K562 (cell line): ENCODE data around the gene SPATA33. TPM values are rescaled to one million over a fixed set of nuclear protein-coding genes. Genes with fewer than 3 reads are reported as not detected.
A peak's percentile ranks its signal among the peaks of the same experiment; 100 is the strongest.

Source experiments
- ATAC-seq: fragments of 200-7000 bp; cut with Tn5 transposase; 3 replicates; pipeline ENCODE4 v1.9.1; 2020; ENCODE audit warnings: moderate library complexity
- BruUV-seq: library from RNA; stranded (reverse); fragments of 400-500 nt; replicated peaks from 2 replicates; lab custom pipeline; 2021; lab: Mats Ljungman, UMichigan
- CTCF ChIA-PET: fragments of 300-600 bp; formaldehyde crosslinking; extraction: SDS; loops from one replicate; lab custom pipeline; 2021; ENCODE audit warnings: low intra/inter-chr PET ratio; lab: Yijun Ruan, JAX
- POLR2A ChIA-PET: fragments of 300-600, 350-650 bp; sonication (Branson Sonifier 250); formaldehyde crosslinking; extraction: SDS; loops from one replicate; lab custom pipeline; 2021; ENCODE audit warnings: antibody characterized with exemption, inconsistent platforms; lab: Yijun Ruan, JAX
- DNase-seq, 4 experiments: peaks; one replicate each; pipeline versions ENCODE4 v3.0.0 to v3.0.0-alpha.2; 2011 to 2018; ENCODE audit warnings: low spot score in 3 of 4, mixed read lengths in 3 of 4; ENCODE audit errors: extremely low read depth in 1 of 4
- FAIRE-seq: peaks from 2 replicates; lab custom pipeline; 2011; peaks lifted over from hg19 to GRCh38; lab: Jason Lieb, UNC
- H2AFZ ChIP-seq: 2 replicates; pipeline ENCODE4 v1.6.0; 2011; ENCODE audit warnings: low read depth, low read length, control low read depth, inconsistent platforms
- H3K27ac ChIP-seq: fragments of 200-600 bp; 3 replicates; pipeline ENCODE4 v1.8.0; 2011; ENCODE audit warnings: low read depth, mild to moderate bottlenecking, control low read depth, inconsistent platforms, low read length, moderate library complexity, mixed read lengths; ENCODE audit errors: extremely low read depth
- H3K27me3 ChIP-seq, 2 experiments: fragments of 300-600 bp in 1 of 2; 2 replicates in 1 of 2; 3 replicates in 1 of 2; pipeline versions ENCODE4 v1.6.0 to v1.8.0; 2011; ENCODE audit warnings: inconsistent platforms in 2 of 2, low read length in 2 of 2, mild to moderate bottlenecking in 1 of 2, mixed read lengths in 1 of 2, moderate library complexity in 1 of 2; ENCODE audit not compliant: control insufficient read depth in 2 of 2, insufficient read depth in 2 of 2
- H3K36me3 ChIP-seq: fragments of 300-600 bp; 3 replicates; pipeline ENCODE4 v1.8.0; 2011; ENCODE audit warnings: mild to moderate bottlenecking, low read length, inconsistent platforms; ENCODE audit not compliant: control insufficient read depth, insufficient read depth
- H3K4me1 ChIP-seq, 2 experiments: fragments of 200-600 bp in 1 of 2; replicated peaks in 1 of 2; 2 replicates in 1 of 2; 3 replicates in 1 of 2; pipeline versions ENCODE4 v1.5.1 to v1.8.0; 2011; ENCODE audit warnings: inconsistent platforms in 2 of 2, low read length in 2 of 2, mild to moderate bottlenecking in 1 of 2, mixed read lengths in 1 of 2, moderate library complexity in 1 of 2; ENCODE audit not compliant: control insufficient read depth in 2 of 2, insufficient read depth in 2 of 2
- H3K4me2 ChIP-seq: 2 replicates; pipeline ENCODE4 v1.6.1; 2011; ENCODE audit warnings: low read length, control low read depth, inconsistent platforms, mixed read lengths; ENCODE audit not compliant: insufficient read depth
- H3K4me3 ChIP-seq: fragments of 200-600 bp; sonication (generic), shearing (Covaris generic); 2 replicates; pipeline ENCODE4 v1.5.1; 2016; ENCODE audit warnings: control low read depth, inconsistent platforms
- H3K79me2 ChIP-seq: fragments of 200-600 bp; 3 replicates; pipeline ENCODE4 v1.8.0; 2011; ENCODE audit warnings: low read length, inconsistent platforms; ENCODE audit not compliant: control insufficient read depth, insufficient read depth
- H3K9ac ChIP-seq, 2 experiments: 2 replicates each; pipeline versions ENCODE4 v1.6.0 to v1.6.1; 2011; ENCODE audit warnings: low read depth in 2 of 2, low read length in 2 of 2, control low read depth in 1 of 2, inconsistent platforms in 1 of 2, mild to moderate bottlenecking in 1 of 2, mixed read lengths in 1 of 2; ENCODE audit not compliant: insufficient read depth in 1 of 2
- H3K9me1 ChIP-seq: one replicate; pipeline ENCODE4 v1.6.0; 2011; ENCODE audit warnings: inconsistent platforms, mild to moderate bottlenecking, low read length, moderate library complexity; ENCODE audit not compliant: control insufficient read depth, insufficient read depth
- H3K9me3 ChIP-seq: replicated peaks from 2 replicates; pipeline ENCODE4 v1.5.1; 2011; ENCODE audit warnings: low read depth, low read length, inconsistent platforms; ENCODE audit not compliant: control insufficient read depth, insufficient read depth
- H4K20me1 ChIP-seq: replicated peaks from 2 replicates; pipeline ENCODE4 v1.6.1; 2011; ENCODE audit warnings: low read length, inconsistent platforms, mixed read lengths; ENCODE audit not compliant: control insufficient read depth, insufficient read depth
- FUS ChIP-seq: fragments of 200-400 bp; formaldehyde crosslinking; optimal IDR thresholded peaks from 2 replicates; pipeline ENCODE3; 2017; ENCODE audit warnings: low read depth, low read length
- KDM4B ChIP-seq, 2 experiments: fragments of 450-650 bp in 1 of 2; sonication (generic) in 1 of 2; IDR thresholded peaks; 2 replicates each; pipeline ENCODE4 v1.6.1; 2016 to 2017; ENCODE audit warnings: borderline replicate concordance in 2 of 2, antibody characterized with exemption in 1 of 2, low read depth in 1 of 2, mild to moderate bottlenecking in 1 of 2
- MXD1 ChIP-seq: fragments of 250-450 bp; sonication (Bioruptor Pico); IDR thresholded peaks from 2 replicates; pipeline ENCODE4 v1.8.0; 2021; ENCODE audit warnings: borderline replicate concordance, mild to moderate bottlenecking, moderate library complexity; ENCODE audit not compliant: poor library complexity, severe bottlenecking
- NFYB ChIP-seq: IDR thresholded peaks from 2 replicates; pipeline ENCODE4 v1.6.1; 2011; ENCODE audit warnings: mild to moderate bottlenecking, moderate library complexity; ENCODE audit not compliant: insufficient read length; ENCODE audit errors: extremely low read depth
- RBFOX2 ChIP-seq: fragments of 200-400 bp; formaldehyde crosslinking; IDR thresholded peaks from 2 replicates; pipeline ENCODE4 v1.6.1; 2017; ENCODE audit warnings: low read depth, mild to moderate bottlenecking, low read length, moderate library complexity
- ZNF431 ChIP-seq: sonication (generic); formaldehyde crosslinking; IDR thresholded peaks from 2 replicates; pipeline ENCODE4 v1.8.0; 2022; ENCODE audit warnings: mild to moderate bottlenecking, missing genetic modification reagents
- WGBS: fragments of 100-300 bp; shearing (Covaris generic); methylation state at CpG from one replicate; pipeline ENCODE4 v1.1.6; 2016; ENCODE audit warnings: low coverage, mixed read lengths; ENCODE audit not compliant: insufficient coverage; ENCODE audit errors: missing lambda C conversion rate; 5-methylcytosine and 5-hydroxymethylcytosine counted together
- in situ Hi-C: fragments of 300-500 bp; cut with MboI; formaldehyde crosslinking; loops from 4 replicates; pipeline ENCODE4 v1.15.0; 2018; ENCODE audit warnings: inconsistent platforms, mixed read lengths
- intact Hi-C: fragments of 100-400 bp; cut with micrococcal nuclease; formaldehyde crosslinking; loops from 2 replicates; pipeline ENCODE4 v1.14.2; 2022
- polyA plus RNA-seq, 8 experiments: library from polyadenylated mRNA; depleted of rRNA in 4 of 8; stranded (reverse) in 5 of 8; unstranded in 3 of 8; fragments of >200 nt; fragmentation: Nextera tagmentation in 2 of 8; fragmentation: Illumina TruSeq in 1 of 8; extraction: Ambion mirVana in 2 of 8; extraction: Trizol in 1 of 8; gene quantifications; 2 replicates each; pipeline versions ENCODE4 v1.2.1 to v1.2.3, GENCODE V29; 2011 to 2014; ENCODE audit warnings: inconsistent platforms in 1 of 8, missing spikeins in 1 of 8
- total RNA-seq, 7 experiments: library from RNA; depleted of rRNA in 6 of 7; stranded (reverse); fragments of >200 nt in 6 of 7; fragmentation: Illumina TruSeq in 2 of 7; extraction: Trizol in 2 of 7; gene quantifications; 2 replicates each; pipeline versions ENCODE4 v1.2.1 to v1.2.3, GENCODE V29; 2011 to 2021; ENCODE audit warnings: low replicate concordance in 1 of 7

The SPATA33 gene
- total and polyA plus RNA-seq, 9 of the 15 experiments (the other 6 are each of a cell fraction or from before 2014, with no cell fraction given), result 4.0 to 20.0 (median 11.8) TPM

GRCh38 chr16:89660146-89660545 lies 2.5 kb downstream of the SPATA33 start:
- BruUV-seq, result no TSS peak
- peaks cover 47% of the 10 kb centered on the region for H3K36me3 ChIP-seq
- no peak for FAIRE-seq
- no peaks in the 10 kb centered on the region; the same call in 1 of the 2 replicates for H3K9me3 ChIP-seq
- H3K9ac ChIP-seq, result peak overlapping the region in 1 of 2 experiments; percentile 29; a peak in 1 of 4 replicates
- H4K20me1 ChIP-seq, result no peaks in the 10 kb centered on the region; the same call in 1 of the 2 replicates
- intact Hi-C loops (no loop called here), in situ Hi-C loops (no loop called here)
- peaks cover 2% of the 10 kb centered on the region for H3K9me1 ChIP-seq
- no peak for TF ChIP-seq NFYB
- TF ChIP-seq KDM4B (IDR thresholded peaks at IDR 0.05; ENCODE audit: borderline replicate concordance in 2 of 2, low read depth in 1 of 2), result no peak
- peak; percentile 23; the same call in 1 of the 2 replicates for TF ChIP-seq RBFOX2
- ChIA-PET POLR2A (interaction anchor here (0.5 to 1.1 kb wide), 4 partner anchors 27 to 1160 kb away, joined by 3 read pairs; no protein-coding TSS in a partner anchor), CTCF (no interaction called here)
- DNase-seq, result peak in 1 of 4 experiments; percentile 7
- 89% methylated on average over 6 of the region's 7 CpGs for WGBS
- no peak overlapping the region for H3K27ac ChIP-seq
- peaks cover 55% of the 10 kb centered on the region for H3K79me2 ChIP-seq
- peaks cover 7 to 43% of the 10 kb centered on the region in 2 experiments; a peak in 3 of 5 replicates for H3K4me1 ChIP-seq
- H3K27me3 ChIP-seq, result no peaks in the 10 kb centered on the region
- H3K4me3 ChIP-seq, result no peak overlapping the region
- no peak overlapping the region for H2AFZ ChIP-seq
- no peak for ATAC-seq
- no peak overlapping the region for H3K4me2 ChIP-seq

GRCh38 chr16:89661215-89661614 lies 3.6 kb downstream of the SPATA33 start:
- Histone ChIP-seq H3K36me3 (peaks cover 44% of the 10 kb centered on the region), H3K4me1 (peaks cover 7 to 33% of the 10 kb centered on the region in 2 experiments; a peak in 3 of 5 replicates), H3K27me3 (no peaks in the 10 kb centered on the region), H4K20me1 (no peaks in the 10 kb centered on the region; the same call in 1 of the 2 replicates), H3K79me2 (peaks cover 45% of the 10 kb centered on the region), H2AFZ (no peak overlapping the region), H3K4me3 (no peak overlapping the region), H3K9ac (no peak overlapping the region), H3K9me1 (no peaks in the 10 kb centered on the region), H3K27ac (no peak overlapping the region), H3K9me3 (no peaks in the 10 kb centered on the region; the same call in 1 of the 2 replicates), H3K4me2 (no peak overlapping the region)
- ChIA-PET POLR2A (interaction anchor here (0.6 kb wide), 1 partner anchor 47 kb away, joined by 3 read pairs; no protein-coding TSS in a partner anchor), CTCF (no interaction called here)
- ATAC-seq (no peak), DNase-seq (no peak), FAIRE-seq (no peak)
- intact Hi-C loops, result no loop called here
- TF ChIP-seq MXD1 (CRISPR knock-in tag) (no peak), FUS (no peak), ZNF431 (CRISPR knock-in tag) (peak; percentile 90)
- 95% methylated on average over 9 of the region's 9 CpGs for WGBS
- in situ Hi-C loops, result no loop called here
- no TSS peak for BruUV-seq
